ENCODE measurements around the gene TTLL11.

TTLL11 gene

DNA sequence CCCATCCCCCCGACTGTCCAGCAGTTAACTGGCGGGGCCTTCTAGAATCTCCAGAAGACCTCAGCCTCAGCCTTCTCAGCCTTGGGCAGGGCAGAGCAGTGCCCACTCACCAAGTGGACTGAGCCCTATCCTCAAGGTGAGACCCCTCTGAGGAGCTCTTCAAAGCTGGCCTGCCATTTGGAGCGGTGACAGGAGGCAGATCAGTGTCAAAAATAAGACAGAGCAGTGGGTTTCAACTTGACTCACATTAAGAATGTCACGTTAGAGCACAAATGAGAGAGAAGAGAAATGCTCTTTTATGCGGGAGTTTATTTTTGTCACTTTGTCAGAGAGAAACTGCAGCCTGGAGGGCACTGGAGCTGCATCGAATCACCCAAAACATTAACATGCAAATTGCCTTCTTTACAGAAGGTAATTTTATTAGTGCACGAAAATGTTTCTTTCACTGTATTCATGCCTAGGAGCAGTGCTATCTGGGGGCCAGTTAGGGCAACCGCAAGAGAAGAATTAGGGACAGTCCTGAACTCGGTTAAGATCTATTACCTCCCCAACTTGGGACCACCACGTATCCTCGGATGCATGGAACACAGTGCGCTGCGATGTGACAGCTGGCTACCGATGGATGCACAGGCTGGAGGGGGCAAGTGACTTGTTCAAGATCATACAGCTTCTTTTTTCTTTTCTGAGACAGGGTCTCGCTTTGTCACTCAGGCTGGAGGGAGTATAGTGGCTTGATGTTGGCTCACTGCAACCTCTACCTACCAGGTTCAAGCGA is 253.2 kb downstream of the TTLL11 start:
- DNase-seq (ENCODE audit: extremely low read depth, insufficient read length): peak; percentile 30
- TF ChIP-seq CTCF (IDR thresholded peaks at IDR 0.05; ENCODE audit: insufficient read depth, low read length, poor library complexity, severe bottlenecking): no peak

DNA sequence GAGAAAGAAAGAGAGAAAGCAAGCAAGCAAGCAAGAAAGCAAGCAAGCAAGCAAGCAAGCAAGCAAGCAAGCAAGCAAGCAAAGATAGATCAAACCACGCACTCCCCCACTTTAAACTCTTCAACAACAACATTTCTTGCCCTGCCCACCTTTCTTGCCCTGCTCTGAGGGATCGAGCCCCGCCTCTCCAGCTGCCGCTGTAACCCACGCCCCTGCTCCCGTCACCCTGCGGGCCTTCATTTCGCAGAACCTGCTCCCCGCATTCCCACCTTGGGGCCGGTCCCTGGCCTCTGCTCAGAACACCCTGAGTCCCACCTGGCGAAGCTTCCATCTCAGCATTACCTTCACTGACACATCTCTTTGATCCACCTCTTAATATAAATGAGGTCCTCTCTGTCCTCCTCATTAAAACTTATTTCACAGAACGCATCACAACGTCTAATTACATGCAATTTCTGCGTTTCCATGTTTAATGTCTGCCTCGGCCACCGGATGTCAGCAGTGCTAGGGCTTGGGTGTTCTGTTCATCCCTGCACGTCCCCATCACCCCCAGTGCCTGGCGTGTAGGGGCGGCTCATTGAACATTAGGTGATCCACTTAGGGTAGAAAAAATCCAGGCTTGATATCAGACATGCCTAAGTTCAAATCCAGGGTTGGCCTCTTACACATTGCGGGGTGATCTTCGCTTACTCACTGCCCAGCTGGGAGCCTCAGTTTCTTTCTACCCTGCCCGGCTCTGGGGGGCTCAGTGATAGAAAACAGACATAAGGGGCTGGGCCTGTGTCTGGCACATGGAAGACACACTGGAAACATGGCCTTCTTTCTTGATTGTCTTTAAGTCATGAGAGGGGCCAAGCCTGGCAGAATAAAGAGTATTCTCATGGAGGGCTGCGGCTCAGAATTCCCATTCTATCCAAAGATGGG is 254.1 kb downstream of the TTLL11 start:
- Histone ChIP-seq H3K4me3 (replicated peaks; ENCODE audit: low read depth, low read length) (no peak overlapping the region), H3K36me3 (ENCODE audit: control insufficient read depth, insufficient read depth, low read length) (no peaks in the 10 kb centered on the region; the same call in 1 of the 2 replicates), H3K27me3 (replicated peaks; ENCODE audit: control insufficient read depth, insufficient read depth, low read length) (peaks cover 2% of the 10 kb centered on the region; the same call in 1 of the 2 replicates)
- DNase-seq (ENCODE audit: extremely low read depth, insufficient read length): no peak
- TF ChIP-seq CTCF (IDR thresholded peaks at IDR 0.05; ENCODE audit: insufficient read depth, low read length, poor library complexity, severe bottlenecking): peak; percentile 19

More for the DNA sequence above, 253.2 kb downstream of the TTLL11 start:
- peaks cover 2% of the 10 kb centered on the region; the same call in 1 of the 2 replicates for H3K27me3 ChIP-seq (replicated peaks; ENCODE audit: control insufficient read depth, insufficient read depth, low read length)
- H3K36me3 ChIP-seq (ENCODE audit: control insufficient read depth, insufficient read depth, low read length): no peaks in the 10 kb centered on the region; the same call in 1 of the 2 replicates
- no peak overlapping the region for H3K4me3 ChIP-seq (replicated peaks; ENCODE audit: low read depth, low read length)

DNA sequence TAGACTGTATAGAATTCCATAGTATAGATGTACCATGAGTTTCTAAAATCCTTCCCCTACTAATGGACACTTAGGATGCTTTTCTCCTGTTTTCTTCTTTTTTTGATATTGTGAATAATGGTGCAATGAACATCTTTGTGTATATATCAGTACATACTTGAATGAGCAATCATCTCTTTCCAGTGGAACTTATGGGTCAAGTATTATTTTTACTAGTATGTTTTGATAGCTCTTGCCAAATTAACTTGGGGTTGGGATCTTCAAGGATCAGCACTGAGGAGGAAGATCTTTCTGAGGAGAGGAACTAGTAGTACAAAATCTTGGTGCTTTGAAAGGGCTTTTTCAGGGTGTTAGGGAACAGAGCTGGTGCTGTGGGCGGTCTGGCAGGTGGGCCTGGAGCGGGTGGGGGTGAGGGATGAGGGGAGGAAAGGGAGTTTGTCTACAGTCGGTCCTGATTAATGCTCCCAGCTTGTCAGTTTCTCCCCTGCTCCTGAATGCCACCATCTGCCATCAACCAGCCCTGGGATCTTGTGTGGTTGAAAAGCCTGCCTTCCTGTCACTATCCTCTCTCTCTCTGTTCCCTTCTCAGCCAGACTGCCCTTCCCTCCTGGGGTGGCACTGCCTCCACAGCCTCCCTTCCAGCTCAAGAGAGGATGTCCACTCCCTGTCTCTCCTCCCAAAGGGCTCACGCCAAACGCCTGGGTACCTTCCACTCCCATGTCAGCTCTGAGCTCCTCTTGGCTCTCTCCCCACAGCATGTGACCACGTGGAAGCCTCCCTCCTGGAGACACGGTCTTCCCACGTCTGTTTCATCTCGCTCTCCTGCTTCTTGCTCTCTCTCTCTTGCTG is 255.8 kb downstream of the TTLL11 start:
- Histone ChIP-seq H3K4me3 (replicated peaks; ENCODE audit: low read depth, low read length) (no peak overlapping the region), H3K27me3 (replicated peaks; ENCODE audit: control insufficient read depth, insufficient read depth, low read length) (peaks cover 2% of the 10 kb centered on the region; the same call in 1 of the 2 replicates), H3K36me3 (ENCODE audit: control insufficient read depth, insufficient read depth, low read length) (no peaks in the 10 kb centered on the region; the same call in 1 of the 2 replicates)
- DNase-seq (ENCODE audit: extremely low read depth, insufficient read length): no peak
- TF ChIP-seq CTCF (IDR thresholded peaks at IDR 0.05; ENCODE audit: insufficient read depth, low read length, poor library complexity, severe bottlenecking): no peak

DNA sequence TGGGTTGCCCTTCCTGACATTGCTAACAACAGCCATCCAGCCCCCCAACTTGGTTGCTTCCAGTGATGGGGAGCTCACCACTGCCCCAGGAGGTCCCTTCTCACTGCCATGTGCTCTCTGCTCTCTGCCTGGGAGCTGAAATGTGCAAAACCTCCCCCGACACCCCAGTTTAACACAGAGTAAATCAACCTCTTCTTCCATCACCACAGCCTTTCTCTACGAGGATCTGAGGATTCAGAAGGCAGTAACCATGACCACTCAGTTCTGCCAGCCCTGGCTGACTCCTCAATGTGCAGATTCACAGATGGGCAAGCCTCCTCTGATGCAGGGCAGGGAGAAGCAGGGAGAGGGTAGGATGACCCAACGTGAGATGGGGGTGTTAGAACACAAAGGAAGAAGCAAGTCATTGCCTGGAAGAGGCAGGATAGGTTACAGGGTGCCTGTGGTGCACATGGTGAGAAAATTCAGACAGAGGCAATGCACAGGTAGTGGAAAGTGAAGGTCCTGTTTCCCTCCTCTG is 256.7 kb downstream of the TTLL11 start:
- H3K4me3 ChIP-seq (replicated peaks; ENCODE audit: low read depth, low read length): no peak overlapping the region
- no peaks in the 10 kb centered on the region; the same call in 1 of the 2 replicates for H3K36me3 ChIP-seq (ENCODE audit: control insufficient read depth, insufficient read depth, low read length)
- no peak for TF ChIP-seq CTCF (IDR thresholded peaks at IDR 0.05; ENCODE audit: insufficient read depth, low read length, poor library complexity, severe bottlenecking)
- no peak for DNase-seq (ENCODE audit: extremely low read depth, insufficient read length)
- H3K27me3 ChIP-seq (replicated peaks; ENCODE audit: control insufficient read depth, insufficient read depth, low read length): peaks cover 2% of the 10 kb centered on the region; the same call in 1 of the 2 replicates
